GM12873 (cell line): ENCODE data around the gene ABTB2.

Experiments
- TF ChIP-seq, protein P1 (sequence below): IDR thresholded peaks from 2 replicates; pipeline ENCODE4 v1.5.1; 2012; ENCODE audit warnings: low read depth, mild to moderate bottlenecking, moderate library complexity, low read length, control low read depth; ENCODE audit not compliant: insufficient read depth; ENCODE audit errors: missing control alignments

ABTB2 gene

DNA sequence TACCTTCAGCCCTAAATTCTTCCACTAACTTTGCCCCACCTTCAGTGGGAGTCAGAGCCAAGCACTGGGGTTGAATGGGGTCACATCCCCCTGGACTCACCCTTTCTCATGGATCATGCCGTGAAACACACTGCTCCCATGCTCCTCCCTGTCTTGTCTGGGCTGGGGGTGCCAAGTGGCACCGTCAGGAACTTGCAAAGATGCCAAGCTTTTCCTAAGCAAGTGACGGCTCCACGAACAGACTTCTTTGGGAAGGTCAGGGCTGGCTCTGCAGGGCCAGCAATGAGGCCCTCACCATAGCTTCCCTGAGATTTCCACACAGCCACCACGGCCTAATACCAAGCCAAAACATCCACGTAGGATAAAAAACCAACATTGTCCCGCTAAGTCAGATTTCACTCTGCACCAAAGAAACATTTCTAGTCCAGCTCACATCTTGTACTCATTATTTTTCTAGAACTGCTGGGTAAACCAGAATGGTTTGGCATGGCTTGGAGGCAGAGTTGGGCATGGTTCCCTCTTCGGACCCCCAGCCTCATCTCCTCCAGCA, 175.9 kb downstream of the ABTB2 start:
- TF ChIP-seq, protein P1, sequence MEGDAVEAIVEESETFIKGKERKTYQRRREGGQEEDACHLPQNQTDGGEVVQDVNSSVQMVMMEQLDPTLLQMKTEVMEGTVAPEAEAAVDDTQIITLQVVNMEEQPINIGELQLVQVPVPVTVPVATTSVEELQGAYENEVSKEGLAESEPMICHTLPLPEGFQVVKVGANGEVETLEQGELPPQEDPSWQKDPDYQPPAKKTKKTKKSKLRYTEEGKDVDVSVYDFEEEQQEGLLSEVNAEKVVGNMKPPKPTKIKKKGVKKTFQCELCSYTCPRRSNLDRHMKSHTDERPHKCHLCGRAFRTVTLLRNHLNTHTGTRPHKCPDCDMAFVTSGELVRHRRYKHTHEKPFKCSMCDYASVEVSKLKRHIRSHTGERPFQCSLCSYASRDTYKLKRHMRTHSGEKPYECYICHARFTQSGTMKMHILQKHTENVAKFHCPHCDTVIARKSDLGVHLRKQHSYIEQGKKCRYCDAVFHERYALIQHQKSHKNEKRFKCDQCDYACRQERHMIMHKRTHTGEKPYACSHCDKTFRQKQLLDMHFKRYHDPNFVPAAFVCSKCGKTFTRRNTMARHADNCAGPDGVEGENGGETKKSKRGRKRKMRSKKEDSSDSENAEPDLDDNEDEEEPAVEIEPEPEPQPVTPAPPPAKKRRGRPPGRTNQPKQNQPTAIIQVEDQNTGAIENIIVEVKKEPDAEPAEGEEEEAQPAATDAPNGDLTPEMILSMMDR, result no peak

- TF ChIP-seq, protein P1, result no peak
These were observed 176.6 kb downstream of the ABTB2 start for GRCh38 chr11:34181251-34181650.

- TF ChIP-seq, protein P1, result no peak
These were observed 177.6 kb downstream of the ABTB2 start for GRCh38 chr11:34180040-34180813.

GRCh38 chr11:34179026-34179675, 178.7 kb downstream of the ABTB2 start:
- TF ChIP-seq, protein P1, result no peak

GRCh38 chr11:34178209-34178821, 179.5 kb downstream of the ABTB2 start:
- TF ChIP-seq, protein P1, result no peak

GRCh38 chr11:34176751-34177209, 181.0 kb downstream of the ABTB2 start:
- TF ChIP-seq, protein P1, result no peak
